GM08714 (cell line): Measurements from ENCODE around the gene IL32.

Source experiments
- H3K4me3 ChIP-seq: fragments of 200-500 bp; sonication (Bioruptor generic); 2 replicates; pipeline ENCODE4 v1.5.1; 2014; ENCODE audit warnings: mild to moderate bottlenecking, low read length, inconsistent platforms
- ZNF274 ChIP-seq: IDR thresholded peaks from 2 replicates; pipeline ENCODE4 v1.6.1; 2012; ENCODE audit warnings: mild to moderate bottlenecking, low read depth, low read length

The IL32 gene

DNA sequence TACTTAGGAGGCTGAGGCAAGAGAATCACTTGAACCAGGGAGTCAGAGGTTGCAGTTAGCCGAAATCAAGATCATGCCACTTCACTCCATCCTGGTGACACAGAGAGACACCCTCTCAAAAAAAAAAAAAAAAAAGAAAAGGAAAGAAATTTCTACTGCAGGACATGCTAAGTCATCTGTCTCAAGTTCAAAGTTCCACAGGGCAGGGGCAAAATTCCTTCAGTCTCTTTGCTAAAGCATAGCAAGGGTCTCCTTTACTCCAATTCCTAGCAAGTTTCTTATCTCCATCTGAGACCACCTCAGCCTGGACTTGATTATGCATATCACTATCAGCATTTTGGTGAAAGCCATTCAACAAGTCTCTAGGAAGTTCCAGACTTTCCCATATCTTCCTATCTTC lies 19.1 kb downstream of the IL32 start:
- H3K4me3 ChIP-seq, result no peak overlapping the region
- no peak for TF ChIP-seq ZNF274

DNA sequence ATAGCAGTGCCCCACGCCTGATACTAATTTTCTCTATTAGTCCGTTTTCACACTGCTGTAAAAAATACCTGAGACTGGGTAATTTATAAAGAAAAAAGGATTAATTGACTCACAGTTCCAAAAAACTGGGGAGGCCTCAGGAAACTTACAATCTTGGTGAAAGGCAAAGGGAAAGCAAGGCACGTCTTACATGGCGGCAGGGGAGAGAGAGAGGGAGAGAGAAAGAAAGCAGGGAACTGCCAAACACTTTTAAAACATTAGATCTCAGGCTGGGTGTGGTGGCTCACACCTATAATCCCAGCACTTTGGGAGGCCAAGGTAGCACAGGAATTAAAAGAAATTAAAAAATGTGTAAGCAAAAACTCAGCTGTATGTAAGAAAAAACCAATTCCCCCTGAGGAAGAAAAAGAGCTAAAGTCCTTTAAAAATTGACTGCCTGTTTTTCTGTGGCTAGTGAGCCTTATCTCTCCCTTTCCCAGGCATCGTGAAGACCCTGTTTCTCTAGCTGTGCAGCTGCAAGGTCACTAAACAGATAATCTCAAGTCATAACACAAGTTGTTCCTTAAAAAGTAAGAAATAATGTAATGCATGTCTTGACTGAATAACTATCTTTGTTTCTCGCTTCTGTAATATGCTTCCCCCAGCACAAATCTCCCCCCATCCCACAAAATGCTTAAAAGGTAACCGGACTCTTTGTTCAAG lies 19.7 kb downstream of the IL32 start:
- no peak for TF ChIP-seq ZNF274
- H3K4me3 ChIP-seq, result no peak overlapping the region

GRCh38 chr16:3085868-3086595 lies 20.6 kb downstream of the IL32 start:
- H3K4me3 ChIP-seq, result no peak overlapping the region
- no peak for TF ChIP-seq ZNF274

- TF ChIP-seq ZNF274, result no peak
- H3K4me3 ChIP-seq, result no peak overlapping the region
These were observed 21.3 kb downstream of the IL32 start for GRCh38 chr16:3086596-3087242.

DNA sequence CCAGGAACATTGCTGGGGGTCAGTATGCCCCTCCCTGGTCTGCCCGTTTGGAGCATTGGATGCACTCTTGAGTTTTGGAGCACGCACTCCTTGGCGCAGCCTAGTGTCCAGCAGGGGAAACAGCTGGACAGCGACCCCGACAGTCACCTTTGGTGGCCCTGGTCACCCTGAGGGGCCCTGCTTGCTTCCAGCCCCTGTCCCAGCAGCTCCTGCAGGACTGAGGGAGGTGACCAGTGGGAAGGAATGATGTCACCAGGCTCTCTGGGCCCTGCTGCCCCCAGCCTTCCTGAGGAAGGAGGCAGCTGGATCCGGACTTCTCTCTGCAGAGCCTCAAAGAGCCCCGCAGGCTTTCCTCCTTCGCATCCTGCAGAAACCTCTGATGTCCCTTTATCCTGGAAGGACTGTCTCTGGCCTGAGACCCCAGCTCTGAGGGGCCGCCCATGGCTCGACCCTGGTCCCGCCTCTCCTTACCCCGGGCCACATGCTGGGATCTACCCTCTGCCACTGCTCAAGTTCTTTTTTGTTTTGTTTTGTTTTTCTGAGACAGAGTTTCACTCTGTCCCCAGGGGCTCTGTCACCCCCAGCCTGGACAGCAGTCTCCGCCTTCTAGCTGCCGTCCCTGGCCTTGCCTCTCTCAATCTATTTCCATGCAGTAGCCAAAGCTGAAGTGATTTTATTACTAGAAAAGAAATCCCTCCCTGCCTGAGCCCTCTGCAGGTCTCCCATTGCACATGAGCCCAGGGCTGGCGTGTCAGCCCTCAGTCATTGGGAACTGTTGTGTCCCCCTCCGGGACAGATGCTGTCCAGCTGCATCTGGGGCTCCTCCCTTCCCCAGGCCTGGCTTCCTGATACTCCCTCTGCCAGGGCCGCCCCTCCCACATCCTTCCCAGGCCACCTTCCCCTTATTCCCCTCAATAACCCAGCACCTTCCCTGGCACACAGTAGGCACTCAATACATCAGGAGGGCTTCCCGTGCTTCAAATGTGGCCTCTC lies 22.1 kb downstream of the IL32 start:
- no peak for TF ChIP-seq ZNF274
- H3K4me3 ChIP-seq, result no peak overlapping the region

GRCh38 chr16:3088450-3088849 lies 23.0 kb downstream of the IL32 start:
- no peak for TF ChIP-seq ZNF274
- H3K4me3 ChIP-seq, result no peak overlapping the region

DNA sequence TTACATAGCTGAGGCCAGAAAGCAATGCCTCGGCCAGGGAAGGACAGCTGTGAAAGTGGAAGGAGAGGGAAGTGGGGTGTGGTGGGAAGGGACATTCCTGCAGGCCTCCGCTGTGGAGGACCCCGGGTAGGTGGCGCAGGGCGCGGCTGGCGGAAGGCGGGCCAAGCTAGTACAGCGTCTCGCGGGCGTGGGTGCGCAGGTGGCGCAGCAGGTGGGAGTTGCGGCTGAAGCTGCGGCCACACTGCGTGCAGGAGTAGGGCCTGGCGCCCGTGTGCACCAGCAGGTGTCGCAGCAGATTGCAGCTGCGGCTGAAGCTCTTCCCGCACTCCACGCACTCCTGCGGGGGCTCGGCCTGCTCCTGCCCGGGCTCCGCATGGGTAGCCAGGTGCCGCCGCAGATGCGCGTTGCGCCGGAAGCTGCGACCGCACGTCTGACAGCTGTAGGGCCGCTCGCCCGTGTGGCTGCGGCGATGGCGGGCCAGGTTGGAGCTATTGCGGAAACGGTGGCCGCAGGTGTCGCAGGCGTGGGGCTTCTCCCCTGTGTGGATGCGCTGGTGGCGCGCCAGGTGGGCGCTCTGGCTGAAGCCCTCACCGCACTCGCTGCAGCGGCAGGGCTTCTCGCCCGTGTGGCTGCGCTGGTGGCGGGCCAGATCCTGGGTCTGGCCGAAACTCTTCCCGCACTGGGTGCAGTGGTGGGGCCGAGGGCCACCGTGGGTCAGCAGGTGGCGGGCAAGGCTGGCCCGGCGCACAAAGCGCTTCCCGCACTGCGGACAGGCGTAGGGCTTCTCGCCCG lies 23.7 kb downstream of the IL32 start:
- no peak for TF ChIP-seq ZNF274
- no peak overlapping the region for H3K4me3 ChIP-seq

DNA sequence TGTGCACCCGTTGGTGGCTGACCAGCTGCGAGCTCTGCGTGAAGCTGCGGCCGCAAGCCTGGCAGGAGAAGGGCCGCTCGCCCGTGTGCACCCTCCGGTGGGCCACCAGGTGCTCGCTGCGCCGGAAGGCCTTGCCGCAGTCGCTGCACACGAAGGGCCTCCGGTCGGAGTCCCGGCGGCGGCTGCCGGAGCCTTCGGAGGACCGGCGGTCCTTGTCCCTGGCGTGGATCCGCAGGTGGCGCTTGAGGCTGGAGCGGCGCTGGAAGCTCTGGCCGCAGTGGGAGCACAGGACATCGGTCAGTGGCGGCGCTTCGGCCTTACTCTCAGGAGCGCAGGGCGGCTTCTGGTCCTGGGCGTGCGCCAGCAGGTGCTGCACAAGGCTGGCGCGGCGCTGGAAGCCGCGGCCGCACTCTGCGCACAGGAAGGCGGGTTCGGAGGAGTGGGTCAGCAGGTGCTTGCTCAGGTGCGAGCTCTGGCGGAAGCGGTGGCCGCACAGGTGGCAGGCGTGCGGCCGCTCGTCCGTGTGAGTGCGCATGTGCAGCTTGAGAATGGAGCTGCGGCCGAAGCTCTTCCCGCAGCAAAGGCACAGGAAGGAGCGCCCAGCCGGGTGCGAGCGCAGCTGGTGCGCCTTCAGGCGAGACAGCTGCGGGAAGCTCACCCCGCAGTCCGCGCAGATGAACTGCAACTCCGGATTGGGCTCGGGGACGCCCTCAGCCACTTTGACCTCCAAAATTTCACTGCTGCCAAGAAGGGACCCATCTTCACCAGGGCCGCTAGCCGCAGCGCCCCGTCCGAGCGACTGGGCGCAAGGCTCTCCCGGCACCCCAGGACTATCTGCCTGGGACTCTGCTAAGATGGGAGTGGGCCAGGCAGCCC lies 24.5 kb downstream of the IL32 start:
- TF ChIP-seq ZNF274, result no peak
- H3K4me3 ChIP-seq, result no peak overlapping the region

DNA sequence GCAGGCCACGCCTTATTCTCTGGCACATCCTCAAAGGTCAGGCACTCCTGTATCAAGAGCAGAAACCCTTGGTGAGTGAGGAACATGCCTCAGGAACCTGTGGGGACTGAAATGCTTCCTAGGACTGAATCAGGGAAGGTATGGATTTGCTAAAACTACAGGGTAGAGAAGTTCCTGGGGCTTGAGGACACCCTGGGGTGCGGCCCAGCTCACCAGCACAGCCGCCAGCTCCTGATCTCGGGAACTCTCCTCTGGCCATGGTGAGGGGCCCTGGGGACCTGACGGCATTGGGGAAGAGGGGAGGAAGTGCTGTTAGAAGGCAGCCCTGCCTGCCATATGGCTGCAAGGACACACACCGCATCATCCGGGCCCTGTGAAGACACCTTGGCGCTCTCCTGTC lies 26.1 kb downstream of the IL32 start:
- no peak for TF ChIP-seq ZNF274

DNA sequence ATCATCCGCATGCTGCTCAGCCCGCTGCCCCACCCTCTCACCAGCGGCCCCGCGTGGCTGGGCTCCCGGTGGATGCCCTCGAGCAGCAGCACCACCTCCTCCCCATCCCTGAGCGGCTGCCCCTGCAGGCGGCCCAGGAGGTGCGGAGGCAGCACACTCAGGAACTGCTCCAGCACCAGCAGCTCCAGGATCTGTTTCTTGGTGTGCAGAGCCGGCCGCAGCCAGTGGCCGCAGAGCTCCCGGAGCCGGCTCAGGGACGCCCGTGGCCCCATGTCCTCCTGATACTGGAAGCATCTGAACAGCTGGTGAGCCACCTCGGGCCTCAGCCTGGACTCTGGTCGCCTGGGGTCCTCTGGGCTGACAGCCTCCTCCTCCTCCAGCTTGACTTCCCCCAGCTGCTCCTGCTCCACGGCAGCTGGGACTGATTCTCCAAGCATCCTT lies 27.1 kb downstream of the IL32 start:
- TF ChIP-seq ZNF274, result no peak
- no peak overlapping the region for H3K4me3 ChIP-seq

More for the DNA sequence above, 26.1 kb downstream of the IL32 start:
- no peak overlapping the region for H3K4me3 ChIP-seq

- no peak overlapping the region for H3K4me3 ChIP-seq
- TF ChIP-seq ZNF274, result no peak
These were observed 29.0 kb downstream of the IL32 start for GRCh38 chr16:3094289-3095027.

- no peak overlapping the region for H3K4me3 ChIP-seq
- no peak for TF ChIP-seq ZNF274
These were observed 30.4 kb downstream of the IL32 start for GRCh38 chr16:3095869-3096268.
